GM18508 (cell line): Measurements from ENCODE around the gene KCNC1.

ENCODE experiments used
- ATAC-seq: cut with Tn5 transposase; IDR thresholded peaks from one replicate; pipeline ENCODE4 v1.9.1; 2021; ENCODE audit warnings: moderate number of reproducible peaks; ENCODE audit not compliant: insufficient read depth, unreplicated experiment

KCNC1 gene

GRCh38 chr11:17735818-17736578, 1.4 kb downstream of the KCNC1 start:
- ATAC-seq, result no peak

- no peak for ATAC-seq
Observed at GRCh38 chr11:17736579-17736893, 2.0 kb downstream of the KCNC1 start.

GRCh38 chr11:17736930-17737817, 2.6 kb downstream of the KCNC1 start:
- no peak for ATAC-seq

GRCh38 chr11:17738151-17738973, 3.8 kb downstream of the KCNC1 start:
- ATAC-seq, result no peak

- ATAC-seq, result no peak
Observed at GRCh38 chr11:17739945-17740338, 5.4 kb downstream of the KCNC1 start.

- ATAC-seq, result no peak
Observed at GRCh38 chr11:17740649-17741235, 6.2 kb downstream of the KCNC1 start.

GRCh38 chr11:17741487-17741886, 6.9 kb downstream of the KCNC1 start:
- ATAC-seq, result no peak

GRCh38 chr11:17742019-17742418, 7.4 kb downstream of the KCNC1 start:
- no peak for ATAC-seq

GRCh38 chr11:17743026-17743807, 8.6 kb downstream of the KCNC1 start:
- no peak for ATAC-seq

GRCh38 chr11:17743808-17744119, 9.2 kb downstream of the KCNC1 start:
- no peak for ATAC-seq

GRCh38 chr11:17744151-17744940, 9.8 kb downstream of the KCNC1 start:
- no peak for ATAC-seq

GRCh38 chr11:17745023-17745772, 10.6 kb downstream of the KCNC1 start:
- ATAC-seq, result no peak

GRCh38 chr11:17746096-17746495, 11.5 kb downstream of the KCNC1 start:
- no peak for ATAC-seq

- no peak for ATAC-seq
Observed at GRCh38 chr11:17747131-17747955, 12.8 kb downstream of the KCNC1 start.

- no peak for ATAC-seq
Observed at GRCh38 chr11:17748044-17748443, 13.5 kb downstream of the KCNC1 start.

- no peak for ATAC-seq
Observed at GRCh38 chr11:17748761-17749721, 14.5 kb downstream of the KCNC1 start.
